K562 (cell line): ENCODE data around the gene WASHC4. TPM values are rescaled to one million over a fixed set of nuclear protein-coding genes. Genes with fewer than 3 reads are reported as not detected.

ENCODE experiments used
- ATAC-seq: fragments of 200-7000 bp; cut with Tn5 transposase; 3 replicates; pipeline ENCODE4 v1.9.1; 2020; ENCODE audit warnings: moderate library complexity
- BruUV-seq: library from RNA; stranded (reverse); fragments of 400-500 nt; replicated peaks from 2 replicates; lab custom pipeline; 2021; lab: Mats Ljungman, UMichigan
- CTCF ChIA-PET: fragments of 300-600 bp; formaldehyde crosslinking; extraction: SDS; loops from one replicate; lab custom pipeline; 2021; ENCODE audit warnings: low intra/inter-chr PET ratio; lab: Yijun Ruan, JAX
- POLR2A ChIA-PET: fragments of 300-600, 350-650 bp; sonication (Branson Sonifier 250); formaldehyde crosslinking; extraction: SDS; loops from one replicate; lab custom pipeline; 2021; ENCODE audit warnings: antibody characterized with exemption, inconsistent platforms; lab: Yijun Ruan, JAX
- DNase-seq, 4 experiments: peaks; one replicate each; pipeline versions ENCODE4 v3.0.0 to v3.0.0-alpha.2; 2011 to 2018; ENCODE audit warnings: low spot score in 3 of 4, mixed read lengths in 3 of 4; ENCODE audit errors: extremely low read depth in 1 of 4
- FAIRE-seq: peaks from 2 replicates; lab custom pipeline; 2011; peaks lifted over from hg19 to GRCh38; lab: Jason Lieb, UNC
- H2AFZ ChIP-seq: 2 replicates; pipeline ENCODE4 v1.6.0; 2011; ENCODE audit warnings: low read depth, low read length, control low read depth, inconsistent platforms
- H3K27ac ChIP-seq: fragments of 200-600 bp; 3 replicates; pipeline ENCODE4 v1.8.0; 2011; ENCODE audit warnings: low read depth, mild to moderate bottlenecking, control low read depth, inconsistent platforms, low read length, moderate library complexity, mixed read lengths; ENCODE audit errors: extremely low read depth
- H3K27me3 ChIP-seq, 2 experiments: fragments of 300-600 bp in 1 of 2; 2 replicates in 1 of 2; 3 replicates in 1 of 2; pipeline versions ENCODE4 v1.6.0 to v1.8.0; 2011; ENCODE audit warnings: inconsistent platforms in 2 of 2, low read length in 2 of 2, mild to moderate bottlenecking in 1 of 2, mixed read lengths in 1 of 2, moderate library complexity in 1 of 2; ENCODE audit not compliant: control insufficient read depth in 2 of 2, insufficient read depth in 2 of 2
- H3K36me3 ChIP-seq: fragments of 300-600 bp; 3 replicates; pipeline ENCODE4 v1.8.0; 2011; ENCODE audit warnings: mild to moderate bottlenecking, low read length, inconsistent platforms; ENCODE audit not compliant: control insufficient read depth, insufficient read depth
- H3K4me1 ChIP-seq, 2 experiments: fragments of 200-600 bp in 1 of 2; replicated peaks in 1 of 2; 2 replicates in 1 of 2; 3 replicates in 1 of 2; pipeline versions ENCODE4 v1.5.1 to v1.8.0; 2011; ENCODE audit warnings: inconsistent platforms in 2 of 2, low read length in 2 of 2, mild to moderate bottlenecking in 1 of 2, mixed read lengths in 1 of 2, moderate library complexity in 1 of 2; ENCODE audit not compliant: control insufficient read depth in 2 of 2, insufficient read depth in 2 of 2
- H3K4me2 ChIP-seq: 2 replicates; pipeline ENCODE4 v1.6.1; 2011; ENCODE audit warnings: low read length, control low read depth, inconsistent platforms, mixed read lengths; ENCODE audit not compliant: insufficient read depth
- H3K4me3 ChIP-seq: fragments of 200-600 bp; sonication (generic), shearing (Covaris generic); 2 replicates; pipeline ENCODE4 v1.5.1; 2016; ENCODE audit warnings: control low read depth, inconsistent platforms
- H3K79me2 ChIP-seq: fragments of 200-600 bp; 3 replicates; pipeline ENCODE4 v1.8.0; 2011; ENCODE audit warnings: low read length, inconsistent platforms; ENCODE audit not compliant: control insufficient read depth, insufficient read depth
- H3K9ac ChIP-seq, 2 experiments: 2 replicates each; pipeline versions ENCODE4 v1.6.0 to v1.6.1; 2011; ENCODE audit warnings: low read depth in 2 of 2, low read length in 2 of 2, control low read depth in 1 of 2, inconsistent platforms in 1 of 2, mild to moderate bottlenecking in 1 of 2, mixed read lengths in 1 of 2; ENCODE audit not compliant: insufficient read depth in 1 of 2
- H3K9me1 ChIP-seq: one replicate; pipeline ENCODE4 v1.6.0; 2011; ENCODE audit warnings: inconsistent platforms, mild to moderate bottlenecking, low read length, moderate library complexity; ENCODE audit not compliant: control insufficient read depth, insufficient read depth
- H3K9me3 ChIP-seq: replicated peaks from 2 replicates; pipeline ENCODE4 v1.5.1; 2011; ENCODE audit warnings: low read depth, low read length, inconsistent platforms; ENCODE audit not compliant: control insufficient read depth, insufficient read depth
- H4K20me1 ChIP-seq: replicated peaks from 2 replicates; pipeline ENCODE4 v1.6.1; 2011; ENCODE audit warnings: low read length, inconsistent platforms, mixed read lengths; ENCODE audit not compliant: control insufficient read depth, insufficient read depth
- CXXC5 ChIP-seq: fragments of 250-450 bp; sonication (Bioruptor Pico); IDR thresholded peaks from 2 replicates; pipeline ENCODE4 v1.8.0; 2022; ENCODE audit warnings: inconsistent platforms, mild to moderate bottlenecking, moderate library complexity
- E2F8 ChIP-seq: fragments of 450-650 bp; IDR thresholded peaks from 2 replicates; pipeline ENCODE4 v1.7.1; 2018; ENCODE audit warnings: mild to moderate bottlenecking, low read depth; ENCODE audit not compliant: partially characterized antibody
- NR3C1 ChIP-seq: sonication (generic); formaldehyde crosslinking; IDR thresholded peaks from 2 replicates; pipeline ENCODE4 v1.8.1; 2022; ENCODE audit warnings: missing genetic modification reagents
- RCOR1 ChIP-seq, 2 experiments: IDR thresholded peaks; 2 replicates each; pipeline ENCODE4 v1.6.1; 2012; ENCODE audit warnings: low read depth in 2 of 2, low read length in 2 of 2, borderline replicate concordance in 1 of 2, improper control_type of control experiment in 1 of 2
- SIN3A ChIP-seq, 2 experiments: fragments of 150-350 bp in 1 of 2; IDR thresholded peaks; 2 replicates each; pipeline ENCODE4 v1.6.1; 2011 to 2016; ENCODE audit warnings: borderline replicate concordance in 2 of 2, low read depth in 2 of 2, low read length in 2 of 2, mild to moderate bottlenecking in 2 of 2, moderate library complexity in 2 of 2; ENCODE audit not compliant: control insufficient read depth in 1 of 2
- TBP ChIP-seq: optimal IDR thresholded peaks from 2 replicates; pipeline ENCODE3; 2011; ENCODE audit warnings: low read depth, low read length, improper control_type of control experiment
- ZNF23 ChIP-seq: fragments of 250-450 bp; sonication (Bioruptor Pico); IDR thresholded peaks from 2 replicates; pipeline ENCODE4 v1.4.0; 2020; ENCODE audit warnings: mild to moderate bottlenecking
- ZNF445 ChIP-seq: fragments of 250-450 bp; sonication (Bioruptor Pico); IDR thresholded peaks from 2 replicates; pipeline ENCODE4 v1.4.0; 2020; ENCODE audit warnings: low read depth, mild to moderate bottlenecking, moderate library complexity
- WGBS: fragments of 100-300 bp; shearing (Covaris generic); methylation state at CpG from one replicate; pipeline ENCODE4 v1.1.6; 2016; ENCODE audit warnings: low coverage, mixed read lengths; ENCODE audit not compliant: insufficient coverage; ENCODE audit errors: missing lambda C conversion rate; 5-methylcytosine and 5-hydroxymethylcytosine counted together
- in situ Hi-C: fragments of 300-500 bp; cut with MboI; formaldehyde crosslinking; loops from 4 replicates; pipeline ENCODE4 v1.15.0; 2018; ENCODE audit warnings: inconsistent platforms, mixed read lengths
- intact Hi-C: fragments of 100-400 bp; cut with micrococcal nuclease; formaldehyde crosslinking; loops from 2 replicates; pipeline ENCODE4 v1.14.2; 2022
- polyA plus RNA-seq, 8 experiments: library from polyadenylated mRNA; depleted of rRNA in 4 of 8; stranded (reverse) in 5 of 8; unstranded in 3 of 8; fragments of >200 nt; fragmentation: Nextera tagmentation in 2 of 8; fragmentation: Illumina TruSeq in 1 of 8; extraction: Ambion mirVana in 2 of 8; extraction: Trizol in 1 of 8; gene quantifications; 2 replicates each; pipeline versions ENCODE4 v1.2.1 to v1.2.3, GENCODE V29; 2011 to 2014; ENCODE audit warnings: inconsistent platforms in 1 of 8, missing spikeins in 1 of 8
- total RNA-seq, 7 experiments: library from RNA; depleted of rRNA in 6 of 7; stranded (reverse); fragments of >200 nt in 6 of 7; fragmentation: Illumina TruSeq in 2 of 7; extraction: Trizol in 2 of 7; gene quantifications; 2 replicates each; pipeline versions ENCODE4 v1.2.1 to v1.2.3, GENCODE V29; 2011 to 2021; ENCODE audit warnings: low replicate concordance in 1 of 7
- TF ChIP-seq, protein P1 (sequence below): fragments of 450-650 bp; formaldehyde crosslinking; IDR thresholded peaks from 2 replicates; pipeline ENCODE4 v1.4.0; 2020; ENCODE audit warnings: mild to moderate bottlenecking, moderate library complexity
- TF ChIP-seq, protein P2 (sequence below): fragments of 150-350 bp; conservative IDR thresholded peaks from 2 replicates; pipeline ENCODE4 v1.6.1; 2014; ENCODE audit warnings: low read length

WASHC4 gene
- total and polyA plus RNA-seq, 9 of the 15 experiments (the other 6 are each of a cell fraction or from before 2014, with no cell fraction given) = 12.5 to 38.5 (median 21.3) TPM

- no peak for FAIRE-seq
- Histone ChIP-seq H3K4me3 (no peak overlapping the region), H4K20me1 (no peaks in the 10 kb centered on the region), H3K27ac (no peak overlapping the region), H3K79me2 (peaks cover 56% of the 10 kb centered on the region), H3K9me1 (no peaks in the 10 kb centered on the region), H2AFZ (no peak overlapping the region), H3K9me3 (no peaks in the 10 kb centered on the region), H3K9ac (no peak overlapping the region), H3K36me3 (peaks cover 63% of the 10 kb centered on the region), H3K4me1 (peaks cover 0 to under 1% of the 10 kb centered on the region in 2 experiments; a peak in 2 of 5 replicates), H3K27me3 (no peaks in the 10 kb centered on the region), H3K4me2 (no peak overlapping the region)
- ATAC-seq = no peak
- POLR2A ChIA-PET = no interaction called here
- no peak for DNase-seq
- intact Hi-C loops = no loop called here
- no TSS peak for BruUV-seq
- CTCF ChIA-PET = no interaction called here
- in situ Hi-C loops = no loop called here
- WGBS = 90% methylated on average over 3 of the region's 3 CpGs
- TF ChIP-seq CXXC5 (CRISPR knock-in tag) (no peak), ZNF23 (CRISPR knock-in tag) (no peak), SIN3A (IDR thresholded peaks at IDR 0.05; ENCODE audit: borderline replicate concordance in 2 of 2, control insufficient read depth in 1 of 2, low read depth in 2 of 2, low read length in 2 of 2) (no peak), E2F8 (no peak), RCOR1 (IDR thresholded peaks at IDR 0.05; ENCODE audit: borderline replicate concordance in 1 of 2, low read depth in 2 of 2, low read length in 2 of 2) (no peak), ZNF445 (CRISPR knock-in tag) (no peak), TBP (no peak), NR3C1 (CRISPR knock-in tag) (no peak)
- TF ChIP-seq, protein P1, sequence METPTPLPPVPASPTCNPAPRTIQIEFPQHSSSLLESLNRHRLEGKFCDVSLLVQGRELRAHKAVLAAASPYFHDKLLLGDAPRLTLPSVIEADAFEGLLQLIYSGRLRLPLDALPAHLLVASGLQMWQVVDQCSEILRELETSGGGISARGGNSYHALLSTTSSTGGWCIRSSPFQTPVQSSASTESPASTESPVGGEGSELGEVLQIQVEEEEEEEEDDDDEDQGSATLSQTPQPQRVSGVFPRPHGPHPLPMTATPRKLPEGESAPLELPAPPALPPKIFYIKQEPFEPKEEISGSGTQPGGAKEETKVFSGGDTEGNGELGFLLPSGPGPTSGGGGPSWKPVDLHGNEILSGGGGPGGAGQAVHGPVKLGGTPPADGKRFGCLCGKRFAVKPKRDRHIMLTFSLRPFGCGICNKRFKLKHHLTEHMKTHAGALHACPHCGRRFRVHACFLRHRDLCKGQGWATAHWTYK (CRISPR knock-in tag) = no peak
- TF ChIP-seq, protein P2, sequence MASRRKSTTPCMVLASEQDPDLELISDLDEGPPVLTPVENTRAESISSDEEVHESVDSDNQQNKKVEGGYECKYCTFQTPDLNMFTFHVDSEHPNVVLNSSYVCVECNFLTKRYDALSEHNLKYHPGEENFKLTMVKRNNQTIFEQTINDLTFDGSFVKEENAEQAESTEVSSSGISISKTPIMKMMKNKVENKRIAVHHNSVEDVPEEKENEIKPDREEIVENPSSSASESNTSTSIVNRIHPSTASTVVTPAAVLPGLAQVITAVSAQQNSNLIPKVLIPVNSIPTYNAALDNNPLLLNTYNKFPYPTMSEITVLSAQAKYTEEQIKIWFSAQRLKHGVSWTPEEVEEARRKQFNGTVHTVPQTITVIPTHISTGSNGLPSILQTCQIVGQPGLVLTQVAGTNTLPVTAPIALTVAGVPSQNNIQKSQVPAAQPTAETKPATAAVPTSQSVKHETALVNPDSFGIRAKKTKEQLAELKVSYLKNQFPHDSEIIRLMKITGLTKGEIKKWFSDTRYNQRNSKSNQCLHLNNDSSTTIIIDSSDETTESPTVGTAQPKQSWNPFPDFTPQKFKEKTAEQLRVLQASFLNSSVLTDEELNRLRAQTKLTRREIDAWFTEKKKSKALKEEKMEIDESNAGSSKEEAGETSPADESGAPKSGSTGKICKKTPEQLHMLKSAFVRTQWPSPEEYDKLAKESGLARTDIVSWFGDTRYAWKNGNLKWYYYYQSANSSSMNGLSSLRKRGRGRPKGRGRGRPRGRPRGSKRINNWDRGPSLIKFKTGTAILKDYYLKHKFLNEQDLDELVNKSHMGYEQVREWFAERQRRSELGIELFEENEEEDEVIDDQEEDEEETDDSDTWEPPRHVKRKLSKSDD = no peak
Measured at GRCh38 chr12:105113094-105113493, 5.6 kb downstream of the WASHC4 start.
